Stomach smooth muscle (tissue), 2 donors: ENCODE data around the gene ZFYVE21.

Source experiments
- H3K27ac ChIP-seq: one replicate; pipeline ENCODE4 v1.7.0; 2013; ENCODE audit warnings: mild to moderate bottlenecking, low read length, inconsistent platforms
- H3K27me3 ChIP-seq, 2 donors: one replicate each; pipeline ENCODE4 v1.7.0; 2013; ENCODE audit warnings: low read length in 2 of 2; ENCODE audit not compliant: insufficient read depth in 2 of 2, control insufficient read depth in 1 of 2
- H3K36me3 ChIP-seq, 2 donors: one replicate each; pipeline ENCODE4 v1.7.0; 2013; ENCODE audit warnings: low read length in 2 of 2; ENCODE audit not compliant: control insufficient read depth in 2 of 2, insufficient read depth in 2 of 2
- H3K4me1 ChIP-seq: one replicate; pipeline ENCODE4 v1.7.0; 2013; ENCODE audit warnings: low read length; ENCODE audit not compliant: control insufficient read depth, insufficient read depth
- H3K4me3 ChIP-seq, 2 donors: one replicate each; pipeline ENCODE4 v1.7.0; 2013; ENCODE audit warnings: low read length in 2 of 2
- H3K9ac ChIP-seq, 2 donors: one replicate each; pipeline ENCODE4 v1.7.0; 2013; ENCODE audit warnings: low read length in 2 of 2, mild to moderate bottlenecking in 1 of 2
- H3K9me3 ChIP-seq, 2 donors: one replicate each; pipeline ENCODE4 v1.7.0; 2013; ENCODE audit warnings: low read length in 2 of 2; ENCODE audit not compliant: control insufficient read depth in 2 of 2
- donor health status: healthy.
- donor health status: Pancreatic carcinoma.

The ZFYVE21 gene

DNA sequence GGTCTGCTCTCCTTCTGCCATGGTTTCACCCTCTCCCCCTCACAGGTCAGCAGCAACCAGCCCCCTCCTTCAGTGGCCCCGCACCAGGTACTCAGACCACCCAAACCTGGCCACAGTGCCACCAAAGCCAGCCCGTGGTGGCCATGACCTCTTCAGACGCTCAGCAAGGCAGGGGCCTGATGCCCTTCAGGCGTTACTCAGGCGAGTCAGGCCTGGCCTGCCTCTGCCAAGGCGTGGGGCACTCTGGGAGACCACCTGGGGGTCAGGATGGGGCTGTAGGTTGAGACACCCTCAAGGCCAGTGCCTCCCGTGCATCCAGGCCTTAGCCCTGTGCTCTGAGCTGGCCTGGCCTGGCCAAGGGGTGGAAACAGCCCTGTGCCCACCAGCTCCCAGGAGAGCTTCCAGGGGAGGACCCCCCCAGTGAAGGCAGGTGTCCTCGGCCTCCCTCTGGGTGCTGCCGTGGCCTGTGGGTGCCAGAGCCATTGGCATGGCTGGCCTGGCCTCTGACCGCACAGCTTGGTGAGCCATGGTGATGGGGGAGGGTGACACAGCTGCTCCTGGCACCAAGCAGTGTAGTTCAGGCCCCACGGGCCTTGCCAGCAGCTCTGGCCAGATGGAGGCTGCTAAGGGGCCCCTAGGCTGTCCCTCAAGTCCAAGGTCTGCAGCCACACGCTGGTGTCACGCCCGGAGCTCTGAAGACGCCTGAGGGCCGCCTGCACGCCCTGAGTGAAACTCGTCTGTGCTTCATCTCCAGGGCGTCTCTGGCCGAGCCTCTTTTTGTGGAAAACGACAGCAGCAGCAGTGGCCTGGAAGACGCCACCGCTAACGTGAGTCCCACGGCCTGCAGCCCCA lies 15.5 kb upstream of the ZFYVE21 start:
- Histone ChIP-seq H3K4me3 (no peak overlapping the region), H3K27ac (no peak overlapping the region), H3K36me3 (peaks cover 26 to 35% of the 10 kb centered on the region in 2 donors), H3K4me1 (peaks cover 44% of the 10 kb centered on the region), H3K9me3 (no peaks in the 10 kb centered on the region), H3K9ac (no peak overlapping the region), H3K27me3 (no peaks in the 10 kb centered on the region)

DNA sequence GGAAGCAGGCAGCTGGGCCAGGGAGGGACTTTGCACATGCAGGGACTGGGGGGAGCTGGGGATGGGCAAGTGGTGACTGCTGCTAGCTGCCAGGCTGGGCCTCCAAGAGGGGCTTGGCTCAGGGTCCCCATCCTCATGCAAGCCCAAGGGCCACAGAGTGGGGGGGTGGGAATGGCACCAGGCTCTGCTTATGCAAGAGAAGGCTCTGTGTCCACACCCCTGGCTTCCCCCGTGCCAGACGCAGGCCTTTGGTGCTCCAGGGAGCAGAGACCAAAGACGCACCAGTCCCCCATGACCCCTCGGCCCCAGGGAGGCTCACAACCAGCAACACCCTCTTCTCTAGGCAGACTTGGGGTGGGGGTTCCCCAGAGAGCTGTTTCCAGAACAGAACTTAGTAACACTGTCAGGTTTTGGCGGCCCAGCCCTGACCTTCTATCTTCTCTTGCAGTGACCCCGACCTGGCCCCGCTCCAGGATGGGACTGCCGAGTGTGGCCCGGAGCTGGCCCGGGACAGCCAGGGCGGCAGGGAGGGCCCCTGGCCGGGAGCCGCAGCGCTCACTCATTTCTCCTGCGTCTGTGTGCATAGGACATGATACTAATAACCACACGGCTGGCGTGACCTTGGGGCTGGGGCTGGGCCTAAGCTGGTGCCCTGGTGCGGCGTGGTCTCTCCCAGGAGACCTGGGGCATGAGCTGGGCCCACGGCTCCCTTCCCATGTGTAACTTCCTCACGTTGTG lies 14.7 kb upstream of the ZFYVE21 start:
- Histone ChIP-seq H3K4me1 (peaks cover 37% of the 10 kb centered on the region), H3K9me3 (no peaks in the 10 kb centered on the region), H3K9ac (no peak overlapping the region), H3K4me3 (no peak overlapping the region), H3K27ac (no peak overlapping the region), H3K27me3 (no peaks in the 10 kb centered on the region), H3K36me3 (peaks cover 26 to 35% of the 10 kb centered on the region in 2 donors)

DNA sequence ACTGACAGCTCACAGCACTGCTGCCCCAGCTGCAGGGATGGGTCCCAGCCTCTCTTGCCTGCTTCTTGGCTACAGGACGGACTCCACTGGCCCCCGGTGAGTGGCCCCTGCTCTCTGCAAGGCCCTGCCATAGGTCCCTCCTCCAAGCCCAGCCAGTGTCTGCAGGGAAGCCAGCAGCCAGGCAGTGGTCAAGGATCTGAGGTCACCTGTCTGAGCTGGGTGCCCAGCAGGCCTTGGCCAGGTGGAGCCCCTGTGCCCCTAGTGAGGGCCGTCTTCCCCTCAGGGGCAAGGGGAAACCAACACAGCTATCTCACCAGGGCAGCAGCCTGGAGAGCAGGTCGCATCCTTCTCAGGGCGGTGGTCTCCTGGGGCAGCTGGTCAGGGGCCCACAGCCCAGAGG lies 13.5 kb upstream of the ZFYVE21 start:
- Histone ChIP-seq H3K4me1 (peaks cover 27% of the 10 kb centered on the region), H3K9ac (no peak overlapping the region), H3K36me3 (peaks cover 26 to 34% of the 10 kb centered on the region in 2 donors), H3K27ac (no peak overlapping the region), H3K4me3 (no peak overlapping the region), H3K9me3 (no peaks in the 10 kb centered on the region), H3K27me3 (no peaks in the 10 kb centered on the region)

DNA sequence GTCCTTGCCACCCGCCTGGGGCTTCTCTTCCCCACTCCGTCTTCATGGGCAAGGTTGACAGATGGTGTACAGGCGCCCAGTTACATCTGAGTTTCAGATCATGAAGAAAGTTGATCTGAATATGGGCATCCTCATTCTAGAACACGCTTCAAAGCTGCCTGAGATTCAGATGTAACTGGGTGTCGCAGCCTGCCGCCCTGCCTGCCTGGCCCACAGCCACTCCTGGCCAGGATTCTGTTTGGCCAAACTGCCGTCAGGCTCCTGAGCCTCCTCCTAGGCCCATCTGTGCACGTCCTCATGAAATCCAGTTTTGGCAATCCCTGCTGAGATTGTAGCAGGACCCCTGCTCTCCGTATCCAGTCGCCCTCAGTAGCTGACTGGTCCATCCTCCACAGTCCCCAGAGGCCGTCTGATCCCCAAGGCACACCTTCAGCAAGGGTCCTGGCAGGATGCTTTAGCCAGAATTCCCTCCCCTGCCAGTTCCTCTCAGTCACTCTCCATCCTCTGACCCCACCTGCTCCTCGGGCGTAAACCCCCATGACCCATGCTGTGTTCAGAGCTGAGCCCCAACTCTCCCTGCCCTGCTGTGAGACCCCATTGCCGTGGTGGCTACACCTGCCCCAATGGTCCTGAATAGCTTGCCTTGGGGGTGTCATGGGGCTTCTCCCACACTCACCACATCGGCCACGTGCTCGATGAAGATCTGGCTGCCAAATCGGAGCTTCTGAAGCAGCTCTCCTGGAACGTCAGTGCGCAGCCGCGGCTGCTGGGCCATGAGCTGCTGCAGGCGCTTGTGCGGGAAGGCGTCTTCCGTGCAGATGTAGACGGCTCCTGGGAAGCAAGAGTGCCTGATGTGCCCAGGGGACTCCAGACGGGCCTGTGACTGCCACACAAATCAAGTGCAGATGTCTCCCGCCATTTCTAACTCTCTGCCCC lies 12.8 kb upstream of the ZFYVE21 start:
- Histone ChIP-seq H3K4me1 (peaks cover 24% of the 10 kb centered on the region), H3K9ac (no peak overlapping the region), H3K27me3 (no peaks in the 10 kb centered on the region), H3K9me3 (no peaks in the 10 kb centered on the region), H3K36me3 (peaks cover 26 to 37% of the 10 kb centered on the region in 2 donors), H3K27ac (no peak overlapping the region), H3K4me3 (no peak overlapping the region)

DNA sequence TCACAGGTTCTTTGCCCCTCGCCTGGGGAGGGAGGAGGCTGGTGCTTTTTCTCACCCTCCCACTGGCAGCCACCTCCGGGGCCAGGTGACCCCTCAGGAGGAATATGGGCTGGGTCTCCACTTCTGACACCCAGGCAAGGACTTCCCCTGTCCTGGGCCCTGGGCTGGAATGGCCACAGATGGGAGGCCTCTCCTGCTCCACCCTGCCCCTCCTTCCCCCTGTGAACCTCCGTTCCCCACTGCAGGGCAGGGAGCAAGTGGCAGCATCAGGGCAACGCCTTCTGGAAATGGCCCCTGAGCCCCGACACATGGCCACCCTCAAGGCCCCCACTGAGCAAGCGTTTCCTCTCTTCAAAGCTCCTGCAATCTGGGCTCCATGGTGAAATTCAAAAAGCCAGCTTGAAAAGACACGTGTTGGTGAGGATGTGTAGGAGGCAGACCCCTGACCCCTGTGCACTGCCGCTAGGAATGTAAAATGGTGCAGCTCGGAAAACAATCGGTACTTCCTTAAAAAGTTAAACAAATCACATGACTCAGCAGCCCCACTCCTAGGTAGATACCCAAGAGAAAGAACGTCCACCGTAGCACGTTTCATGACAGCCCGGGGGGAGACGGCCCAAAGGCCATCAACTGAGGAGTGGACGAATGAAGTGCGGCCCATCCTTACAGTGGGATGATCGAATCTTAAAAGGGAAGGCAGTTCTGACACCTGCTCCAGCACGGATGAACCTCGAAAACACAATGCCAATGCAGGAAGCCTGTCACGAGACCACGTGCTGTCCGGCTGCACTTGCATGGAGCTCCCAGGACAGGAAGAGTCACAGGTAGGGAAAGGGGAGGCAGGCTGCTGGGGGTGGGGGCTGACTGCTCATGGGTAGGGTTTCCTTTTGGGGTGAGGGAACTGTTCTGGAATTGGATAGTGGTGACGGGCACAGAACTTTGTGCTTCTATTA lies 11.9 kb upstream of the ZFYVE21 start:
- H3K27ac ChIP-seq, result no peak overlapping the region
- no peak overlapping the region for H3K4me3 ChIP-seq
- no peaks in the 10 kb centered on the region for H3K27me3 ChIP-seq
- H3K9ac ChIP-seq, result no peak overlapping the region
- peaks cover 18% of the 10 kb centered on the region for H3K4me1 ChIP-seq
- H3K36me3 ChIP-seq, result peaks cover 26 to 36% of the 10 kb centered on the region in 2 donors
- no peaks in the 10 kb centered on the region for H3K9me3 ChIP-seq

DNA sequence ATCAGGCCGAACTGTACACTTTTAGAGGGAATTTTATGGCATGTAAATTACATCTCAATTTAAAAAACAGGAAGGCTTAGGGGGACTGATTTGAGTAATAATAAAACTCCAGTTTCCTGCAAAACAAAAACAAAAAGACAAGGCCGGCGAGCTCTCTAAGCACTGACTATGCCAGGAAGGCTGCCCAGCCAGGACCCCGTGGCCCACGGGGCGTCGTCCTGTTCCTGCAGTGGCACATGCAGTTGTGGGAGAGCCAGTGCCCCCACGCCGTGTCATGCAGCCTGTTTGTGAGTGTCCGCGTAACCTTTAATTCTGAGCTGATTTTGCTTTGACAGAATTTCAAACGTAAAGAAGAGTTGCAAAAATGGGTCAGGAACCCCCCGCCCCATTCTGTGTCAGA lies 10.9 kb upstream of the ZFYVE21 start:
- Histone ChIP-seq H3K27ac (no peak overlapping the region), H3K4me1 (peaks cover 24% of the 10 kb centered on the region), H3K4me3 (no peak overlapping the region), H3K9me3 (no peaks in the 10 kb centered on the region), H3K9ac (no peak overlapping the region), H3K27me3 (no peaks in the 10 kb centered on the region), H3K36me3 (peaks cover 19 to 34% of the 10 kb centered on the region in 2 donors)

DNA sequence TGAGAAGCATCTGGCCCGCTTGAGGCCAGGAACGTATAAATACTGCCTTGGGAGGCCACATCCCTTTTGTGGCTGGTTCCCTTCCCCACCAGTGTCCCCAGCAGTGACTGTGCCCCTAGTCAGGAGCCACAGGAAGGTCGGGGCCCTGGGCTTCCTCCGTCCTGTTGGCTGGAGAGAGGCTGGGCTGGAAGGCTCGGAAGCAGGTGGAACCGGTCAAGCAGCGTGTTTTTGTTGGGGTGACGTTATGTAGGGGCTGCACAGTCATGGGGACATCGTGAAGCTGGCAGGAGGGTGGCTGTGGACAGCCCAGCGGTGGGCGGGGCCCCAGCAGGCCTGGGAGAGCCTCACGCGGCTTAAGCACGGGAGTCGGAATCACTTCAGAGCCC lies 10.5 kb upstream of the ZFYVE21 start:
- H3K9me3 ChIP-seq, result no peaks in the 10 kb centered on the region
- no peak overlapping the region for H3K4me3 ChIP-seq
- H3K36me3 ChIP-seq, result peaks cover 19 to 31% of the 10 kb centered on the region in 2 donors
- peaks cover 22% of the 10 kb centered on the region for H3K4me1 ChIP-seq
- no peak overlapping the region for H3K9ac ChIP-seq
- H3K27ac ChIP-seq, result no peak overlapping the region
- no peaks in the 10 kb centered on the region for H3K27me3 ChIP-seq

DNA sequence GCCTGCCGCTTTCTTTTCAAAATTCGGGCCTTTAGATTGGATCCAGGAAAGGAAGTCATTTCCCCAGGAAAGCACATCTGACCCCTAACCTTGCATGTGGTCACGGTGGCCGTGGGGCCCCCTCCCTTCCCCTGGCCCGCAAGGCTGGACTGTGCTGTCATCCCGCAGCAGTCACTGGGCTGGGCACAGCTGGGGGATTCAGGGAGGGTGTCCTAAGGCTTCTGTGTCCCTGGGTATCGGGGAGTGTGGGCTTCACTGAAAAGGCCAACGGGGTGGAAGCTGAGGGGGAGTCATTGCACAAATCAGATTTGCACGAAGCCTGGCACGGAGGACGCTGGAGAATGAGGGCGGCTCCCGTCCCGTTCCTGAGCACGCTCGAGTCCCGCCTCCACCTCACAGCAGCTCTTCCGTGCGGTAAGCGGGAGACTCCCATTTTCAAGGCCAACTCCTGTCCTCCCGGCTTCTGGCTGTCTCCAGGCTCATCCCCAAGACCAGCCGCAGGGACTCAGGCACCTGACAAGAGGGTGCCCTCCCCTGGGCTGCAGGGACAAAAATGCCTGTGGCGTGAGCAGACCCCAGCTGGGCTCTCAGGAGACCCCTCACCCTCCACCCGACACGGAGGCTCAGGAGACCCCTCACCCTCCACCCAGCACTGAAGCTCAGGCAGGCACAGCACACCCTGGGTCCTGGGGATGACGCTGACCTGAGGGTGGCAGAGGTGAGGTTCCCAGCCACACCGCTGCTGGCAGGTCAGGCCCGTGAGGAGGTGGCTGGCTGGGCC lies 9.9 kb upstream of the ZFYVE21 start:
- Histone ChIP-seq H3K36me3 (peaks cover 19 to 31% of the 10 kb centered on the region in 2 donors), H3K27ac (no peak overlapping the region), H3K9me3 (no peaks in the 10 kb centered on the region), H3K4me3 (no peak overlapping the region), H3K27me3 (no peaks in the 10 kb centered on the region), H3K9ac (no peak overlapping the region), H3K4me1 (peaks cover 18% of the 10 kb centered on the region)

DNA sequence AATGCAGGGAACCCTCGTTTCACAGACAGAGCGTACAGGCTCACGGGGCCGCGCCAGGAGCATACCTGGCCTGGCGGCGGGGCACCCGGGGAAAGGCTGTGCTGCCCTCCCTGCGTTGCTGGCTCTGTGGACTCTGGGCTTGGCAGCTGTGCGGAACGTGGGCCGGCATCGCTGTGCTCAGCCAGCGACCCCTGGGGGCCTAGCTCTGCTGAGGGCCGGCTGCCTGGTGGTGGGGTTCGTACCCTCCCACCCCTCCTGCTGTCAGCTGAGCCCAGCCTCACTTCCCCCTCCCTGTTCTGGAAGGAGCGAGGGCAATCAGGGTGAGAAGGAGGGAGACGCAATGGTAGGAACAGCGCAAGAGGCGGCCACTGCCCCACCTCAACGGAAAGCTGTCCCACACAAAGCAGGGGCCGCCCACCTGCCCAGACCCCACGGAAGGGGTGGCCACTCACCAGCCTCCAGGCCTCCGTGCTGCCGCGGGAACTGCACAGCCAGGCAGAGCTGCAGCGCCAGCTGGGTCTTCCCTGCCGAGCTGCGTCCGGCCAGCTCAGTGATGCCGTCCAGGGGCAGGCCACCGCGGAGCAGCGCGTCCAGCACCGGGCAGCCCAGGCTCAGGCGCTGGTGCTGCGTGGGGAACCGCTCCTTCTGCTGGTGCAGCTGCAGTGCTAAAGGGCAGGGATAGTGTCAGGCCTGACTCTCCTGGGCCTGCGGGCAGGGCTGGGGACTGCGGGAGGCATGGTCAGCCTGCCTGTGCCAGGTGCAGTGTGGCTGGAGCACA lies 8.9 kb upstream of the ZFYVE21 start:
- H3K9ac ChIP-seq, result no peak overlapping the region
- no peak overlapping the region for H3K4me3 ChIP-seq
- no peaks in the 10 kb centered on the region for H3K27me3 ChIP-seq
- H3K9me3 ChIP-seq, result no peaks in the 10 kb centered on the region
- H3K4me1 ChIP-seq, result peaks cover 20% of the 10 kb centered on the region
- no peak overlapping the region for H3K27ac ChIP-seq
- peaks cover 19 to 29% of the 10 kb centered on the region in 2 donors for H3K36me3 ChIP-seq
